C4-2B (cell line): ENCODE results near the gene LRRC15.

Source experiments
- CTCF ChIP-seq: fragments of 450-650 bp; conservative IDR thresholded peaks from 2 replicates; pipeline ENCODE4 v1.5.1; 2017; ENCODE audit warnings: mild to moderate bottlenecking
- ZFX ChIP-seq: fragments of 450-650 bp; IDR thresholded peaks from 2 replicates; pipeline ENCODE4 v1.6.1; 2017

GRCh38 chr3:194384156-194384555 is 14.6 kb upstream of the LRRC15 start:
- TF ChIP-seq CTCF = no peak
- no peak for TF ChIP-seq ZFX
